Anterior cingulate cortex (tissue), 58 donors: ENCODE measurements around the gene KDM1A.

ENCODE experiments used
- DNase-seq, 58 donors: peaks; one replicate each; lab custom pipeline; 2025; lab: John Stamatoyannopoulos, UW

The KDM1A gene

DNA sequence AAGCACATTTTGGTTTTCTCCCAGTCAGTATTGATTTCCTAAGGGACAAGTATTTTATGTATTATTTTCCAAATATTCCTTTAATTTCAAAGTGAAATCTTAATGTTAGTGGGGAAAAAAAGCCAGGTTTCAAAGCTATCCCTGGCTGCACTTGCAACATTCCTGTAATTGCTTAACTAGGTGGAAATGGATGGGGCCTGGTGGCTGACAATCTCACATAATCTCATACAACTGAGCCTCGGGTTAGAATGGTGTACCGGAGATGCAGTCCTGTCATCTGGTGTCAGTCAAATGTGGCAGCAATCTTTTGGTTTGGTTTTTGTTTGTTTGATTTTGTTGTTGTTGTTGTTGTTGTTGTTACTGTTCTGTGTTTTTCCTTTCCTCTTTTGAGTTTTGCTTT lies 46.1 kb downstream of the KDM1A start:
- DNase-seq, result no peak

DNA sequence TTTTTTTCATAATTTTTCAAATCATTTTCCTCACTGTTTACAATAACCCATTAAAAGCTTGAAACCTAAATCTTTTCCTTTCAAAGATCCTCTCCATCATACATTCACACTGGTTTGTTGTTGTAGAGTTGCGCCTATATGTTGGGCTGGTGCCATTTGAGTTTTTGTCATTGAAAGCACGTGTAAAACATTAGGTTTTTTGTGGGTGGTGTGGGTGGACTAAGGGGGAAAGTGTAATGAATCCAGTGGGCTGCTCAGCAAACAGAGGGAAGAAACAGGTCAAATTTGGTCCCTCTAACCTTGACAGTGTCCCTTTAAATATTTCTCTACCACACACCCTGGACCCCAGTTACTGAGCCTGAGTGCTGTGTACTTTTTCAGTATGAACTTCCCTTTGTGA lies 46.8 kb downstream of the KDM1A start:
- DNase-seq, result no peak

DNA sequence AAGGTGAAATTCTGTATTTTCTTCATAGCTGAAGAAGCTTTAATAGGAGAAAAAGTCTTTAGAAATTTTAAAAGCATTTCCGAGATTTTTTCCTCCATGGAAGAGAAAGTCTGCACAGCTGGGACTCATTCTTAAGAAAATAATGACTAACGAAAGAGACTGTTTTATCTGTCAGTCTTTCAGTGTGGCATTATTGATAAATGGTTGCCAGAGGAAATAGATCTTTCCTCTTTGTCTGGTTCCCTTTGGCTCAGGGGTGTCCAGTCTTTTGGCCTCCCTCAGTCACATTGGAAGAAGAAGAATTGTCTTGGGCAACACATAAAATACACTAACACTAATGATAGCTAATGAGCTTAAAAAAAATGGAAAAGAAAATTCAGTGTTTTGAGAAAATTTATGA lies 49.9 kb downstream of the KDM1A start:
- no peak for DNase-seq

DNA sequence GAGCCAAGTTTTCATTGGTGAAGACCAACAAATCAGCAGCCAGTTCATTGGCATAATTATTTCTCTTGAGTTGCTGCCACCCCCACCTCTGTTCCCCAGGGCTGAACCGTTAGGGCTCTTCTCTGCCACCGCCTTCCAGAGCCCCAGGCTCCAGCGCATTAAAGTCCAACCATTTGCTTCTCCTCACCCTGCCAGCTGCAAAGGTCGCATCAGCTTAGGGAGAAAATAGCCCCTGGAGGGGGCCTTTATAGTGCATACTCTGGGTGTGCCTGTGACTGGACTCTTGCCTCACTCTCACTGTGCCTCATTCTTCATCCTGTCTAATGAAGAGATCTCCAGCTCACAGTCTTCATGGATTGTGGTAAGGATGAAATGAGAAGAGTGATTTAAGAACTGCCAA lies 50.4 kb downstream of the KDM1A start:
- no peak for DNase-seq

DNA sequence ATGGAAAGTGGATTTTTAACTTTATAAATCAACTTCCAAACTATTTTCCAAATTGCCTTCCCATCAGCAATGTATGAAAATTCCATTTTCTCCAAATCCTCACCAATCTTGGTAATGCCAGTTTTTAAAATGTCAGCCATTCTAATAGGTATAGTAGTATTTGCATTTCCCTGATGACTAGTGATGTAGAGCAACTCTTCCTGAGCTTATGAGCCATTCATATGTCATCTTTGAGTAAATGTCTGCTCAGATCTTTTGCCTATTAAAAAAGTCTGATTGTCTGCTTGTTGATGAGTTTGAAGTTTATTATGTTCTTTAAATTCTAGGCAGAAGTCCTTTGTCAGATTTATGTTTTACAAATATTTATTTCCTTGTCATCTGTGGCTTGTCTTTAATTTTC lies 54.7 kb downstream of the KDM1A start:
- no peak for DNase-seq

DNA sequence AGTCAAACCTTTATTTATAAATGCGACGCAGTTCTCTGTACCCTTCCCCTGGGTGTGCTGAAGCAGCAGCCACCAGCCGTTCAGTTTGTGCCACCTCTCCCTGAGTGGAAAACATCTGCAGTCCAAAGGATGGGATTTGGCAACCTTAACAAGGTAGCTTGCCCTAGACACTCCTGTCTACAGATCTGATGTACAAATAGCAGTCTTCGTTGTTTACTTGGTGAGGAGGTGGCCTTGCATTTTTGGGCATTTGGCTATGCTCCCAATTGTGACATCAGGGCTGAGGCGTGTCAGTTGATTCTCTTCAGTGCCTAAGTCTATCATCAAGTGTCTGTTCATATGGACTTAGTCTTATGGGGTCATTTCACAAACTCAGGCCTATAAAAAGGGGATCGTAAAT lies 59.8 kb downstream of the KDM1A start:
- no peak for DNase-seq

DNA sequence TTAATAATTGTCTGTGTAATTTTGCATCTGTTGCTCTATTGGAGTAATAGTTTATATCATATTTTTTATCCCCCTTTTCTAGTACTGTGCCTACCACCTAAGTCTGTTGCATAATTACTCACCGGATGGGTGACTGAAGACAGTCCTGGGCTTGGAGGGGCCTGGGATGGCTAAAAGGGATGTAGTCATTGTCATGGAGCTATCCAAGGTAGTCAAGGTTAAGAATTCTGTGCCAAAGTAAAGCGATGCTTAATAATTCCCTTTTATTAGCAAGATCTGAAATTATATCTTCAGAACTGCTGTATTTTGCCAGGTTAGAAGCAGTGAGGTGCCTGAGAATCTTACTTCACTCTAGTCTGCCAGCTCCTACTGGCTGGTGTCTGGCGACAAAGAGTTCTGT lies 61.6 kb downstream of the KDM1A start:
- no peak for DNase-seq

DNA sequence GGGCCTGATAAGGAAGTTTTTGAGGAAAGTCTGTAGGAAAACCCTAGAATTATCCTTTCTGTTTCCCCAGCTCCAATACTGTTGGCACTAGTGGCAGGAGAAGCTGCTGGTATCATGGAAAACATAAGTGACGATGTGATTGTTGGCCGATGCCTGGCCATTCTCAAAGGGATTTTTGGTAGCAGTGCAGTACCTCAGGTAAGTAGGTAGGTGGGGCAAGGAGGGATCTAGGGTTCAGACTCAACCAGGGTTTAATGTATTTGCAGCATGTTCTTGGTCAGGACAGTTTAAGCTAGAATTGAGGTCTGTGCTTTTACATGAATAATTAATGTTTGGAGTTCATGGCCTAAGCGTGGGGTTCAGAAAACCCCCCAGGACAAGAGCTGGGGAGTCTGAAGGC lies 62.1 kb downstream of the KDM1A start:
- no peak for DNase-seq

DNA sequence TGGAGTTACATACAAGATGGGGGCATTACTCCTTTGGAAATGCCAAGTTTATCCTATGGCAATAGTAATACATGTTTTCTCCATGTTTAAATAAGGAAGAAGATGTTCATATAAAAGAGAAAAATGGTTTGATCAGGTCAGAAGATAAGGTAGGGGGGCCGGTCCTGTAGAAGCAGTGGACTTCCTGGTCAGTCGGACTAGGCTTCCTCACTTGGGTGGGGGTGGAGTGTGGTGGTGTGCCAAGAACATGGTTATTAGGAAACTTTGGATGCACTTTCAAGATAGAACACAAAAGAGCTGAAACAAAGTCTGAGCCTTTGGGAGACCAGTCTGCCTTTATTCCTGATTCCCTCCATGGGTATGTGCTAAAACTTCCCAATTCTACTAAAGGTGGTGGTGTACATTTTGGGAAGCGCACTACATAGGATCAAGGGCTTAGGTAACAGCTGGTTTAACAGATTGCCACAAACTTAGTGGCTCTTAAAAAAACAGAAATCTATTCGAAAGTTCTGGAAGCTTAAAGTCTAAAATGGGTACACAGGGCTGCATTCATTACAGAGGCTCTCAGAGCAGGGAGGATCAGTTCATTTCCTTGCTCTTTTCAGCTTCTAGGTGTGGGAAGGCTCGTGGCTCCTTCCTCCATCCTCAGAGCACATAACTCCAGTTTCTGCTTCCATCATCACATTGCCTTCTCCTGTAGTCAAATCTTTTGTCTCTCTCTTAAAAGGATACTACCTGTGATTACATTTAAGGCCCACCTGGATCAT lies 64.6 kb downstream of the KDM1A start:
- no peak for DNase-seq

DNA sequence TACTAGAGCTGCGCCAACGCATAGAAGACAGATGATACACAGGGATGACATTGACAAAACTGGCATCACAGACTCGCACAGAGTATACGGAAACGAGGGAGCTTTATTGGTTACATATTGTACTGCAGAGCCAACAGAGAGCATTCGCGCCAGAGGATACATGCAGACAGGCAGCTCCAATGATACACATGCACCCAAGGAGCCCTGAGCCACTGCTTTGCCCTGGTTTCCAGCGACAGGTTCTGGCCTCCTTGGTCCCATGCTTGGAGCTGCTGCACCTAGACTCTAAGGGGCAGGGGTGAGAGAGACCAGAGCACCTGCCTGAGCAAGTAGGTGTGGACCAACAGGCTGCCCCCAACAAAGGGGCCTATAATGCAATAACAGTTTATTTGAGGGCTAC lies 65.6 kb downstream of the KDM1A start:
- DNase-seq, result peak in 9 of 58 donors; percentile 7 to 51 (median 18)

DNA sequence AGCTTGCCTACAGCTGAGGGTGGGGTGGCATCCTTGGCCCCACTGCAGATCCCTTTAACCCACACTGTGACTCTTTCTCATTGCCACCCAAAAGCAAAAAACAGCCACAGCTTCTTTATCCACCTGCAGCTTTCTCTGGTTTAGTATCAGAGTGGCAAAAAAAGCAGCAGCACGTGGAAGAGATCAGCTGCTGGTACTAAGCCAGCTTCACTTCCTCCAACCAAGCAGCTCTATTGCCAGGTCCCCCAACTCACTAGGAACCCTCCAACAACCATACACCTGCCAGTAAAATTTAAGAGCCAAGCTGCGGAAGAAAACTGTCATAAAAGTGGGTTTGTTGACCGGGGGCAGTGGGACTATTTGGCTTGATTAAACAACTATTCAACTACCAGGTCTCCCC lies 66.4 kb downstream of the KDM1A start:
- DNase-seq, result no peak

DNA sequence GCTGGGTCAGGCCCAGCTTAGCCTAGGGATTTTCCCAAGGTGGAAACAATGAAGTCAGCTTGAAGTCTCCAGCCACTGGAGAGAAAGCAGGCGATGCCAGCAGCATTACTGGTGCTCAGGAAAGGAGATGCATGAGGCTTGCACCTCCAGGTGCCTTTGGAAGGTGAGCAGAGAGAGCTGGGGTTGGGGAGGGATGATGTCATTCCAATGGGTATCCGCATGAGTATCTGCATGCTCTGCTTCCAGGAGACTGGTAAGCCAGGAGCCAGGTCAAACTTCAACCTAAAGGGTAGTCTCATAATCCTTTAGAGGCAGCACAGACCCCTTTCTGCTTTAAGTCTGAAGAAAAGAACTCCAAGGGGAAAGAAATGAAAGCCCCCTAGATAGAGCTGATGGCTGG lies 68.8 kb downstream of the KDM1A start:
- no peak for DNase-seq

DNA sequence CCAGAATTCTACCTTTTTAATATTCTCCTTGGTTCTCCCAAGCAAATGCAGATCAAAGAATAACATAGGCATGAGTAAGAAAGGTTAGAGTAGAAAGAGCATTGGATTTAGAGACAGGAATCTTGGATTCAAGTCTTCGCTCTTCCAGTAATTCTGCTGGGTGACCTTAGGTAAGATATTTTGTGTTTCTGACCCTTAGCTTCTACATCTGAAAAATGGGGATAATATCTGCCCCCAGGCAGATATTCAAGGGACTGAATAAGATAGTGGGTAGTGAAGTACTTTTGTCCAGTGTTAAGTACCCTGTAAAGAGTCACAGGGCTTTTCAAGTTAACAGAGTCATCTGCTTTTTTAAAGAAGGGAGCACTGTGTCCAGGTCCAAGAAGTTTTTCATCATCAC lies 70.8 kb downstream of the KDM1A start:
- DNase-seq, result no peak

DNA sequence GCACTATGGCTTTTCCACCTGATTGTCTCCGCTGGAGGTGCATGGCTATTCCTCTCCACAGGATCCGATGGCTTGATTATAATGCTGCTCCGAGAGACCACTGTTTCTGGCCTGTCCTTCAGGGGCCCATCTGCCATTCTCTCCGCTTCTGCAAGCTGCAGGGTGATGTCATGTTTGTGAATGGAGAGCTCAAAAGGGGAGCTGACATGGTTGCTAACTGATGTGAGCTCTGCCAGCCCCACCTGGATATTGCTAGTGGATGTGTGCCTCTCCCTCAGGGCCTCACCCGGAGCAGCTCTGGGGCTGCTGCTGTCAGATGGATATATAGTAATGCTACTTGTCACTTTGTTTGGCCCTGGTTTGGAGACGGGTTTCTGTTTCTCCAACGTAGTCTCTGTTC lies 72.3 kb downstream of the KDM1A start:
- no peak for DNase-seq

DNA sequence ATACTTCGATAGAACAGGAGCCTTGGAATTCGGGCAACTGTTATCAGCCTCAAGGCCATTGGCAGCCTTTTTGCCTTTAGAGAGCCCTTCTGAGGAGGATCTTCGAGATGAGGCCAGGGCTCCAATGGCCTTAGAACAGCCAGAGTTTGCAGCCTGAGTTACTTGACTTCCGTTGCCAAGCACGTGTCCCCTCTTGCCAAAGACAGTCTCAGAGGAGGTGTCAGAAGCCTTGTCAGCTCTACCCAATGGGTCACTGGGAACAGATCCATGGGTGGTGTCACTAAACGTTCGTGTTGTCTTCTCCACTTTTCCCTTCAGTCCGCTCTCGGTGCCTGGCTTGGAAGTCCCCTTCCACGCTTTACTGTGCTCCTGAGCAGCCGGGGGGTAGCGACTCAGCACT lies 73.2 kb downstream of the KDM1A start:
- DNase-seq, result no peak

DNA sequence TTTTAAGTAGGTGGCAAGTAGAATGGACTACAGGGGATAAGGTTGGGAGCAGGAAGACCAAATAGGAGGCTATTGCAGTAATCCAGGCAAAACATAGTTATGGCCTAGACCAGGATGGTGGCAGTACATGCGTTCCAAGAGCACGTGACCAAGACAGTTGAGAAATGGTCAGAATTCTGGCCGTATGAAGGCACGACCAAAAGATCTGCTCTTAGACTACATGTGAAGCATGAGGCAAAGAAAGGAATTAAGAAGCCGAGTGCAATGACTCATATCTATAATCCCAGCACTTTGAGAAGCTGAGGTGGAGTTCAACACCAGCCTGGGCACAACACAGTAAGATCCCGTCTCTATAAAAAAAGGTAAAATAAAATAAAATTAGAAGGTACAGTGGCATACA lies 78.0 kb downstream of the KDM1A start:
- DNase-seq, result no peak

DNA sequence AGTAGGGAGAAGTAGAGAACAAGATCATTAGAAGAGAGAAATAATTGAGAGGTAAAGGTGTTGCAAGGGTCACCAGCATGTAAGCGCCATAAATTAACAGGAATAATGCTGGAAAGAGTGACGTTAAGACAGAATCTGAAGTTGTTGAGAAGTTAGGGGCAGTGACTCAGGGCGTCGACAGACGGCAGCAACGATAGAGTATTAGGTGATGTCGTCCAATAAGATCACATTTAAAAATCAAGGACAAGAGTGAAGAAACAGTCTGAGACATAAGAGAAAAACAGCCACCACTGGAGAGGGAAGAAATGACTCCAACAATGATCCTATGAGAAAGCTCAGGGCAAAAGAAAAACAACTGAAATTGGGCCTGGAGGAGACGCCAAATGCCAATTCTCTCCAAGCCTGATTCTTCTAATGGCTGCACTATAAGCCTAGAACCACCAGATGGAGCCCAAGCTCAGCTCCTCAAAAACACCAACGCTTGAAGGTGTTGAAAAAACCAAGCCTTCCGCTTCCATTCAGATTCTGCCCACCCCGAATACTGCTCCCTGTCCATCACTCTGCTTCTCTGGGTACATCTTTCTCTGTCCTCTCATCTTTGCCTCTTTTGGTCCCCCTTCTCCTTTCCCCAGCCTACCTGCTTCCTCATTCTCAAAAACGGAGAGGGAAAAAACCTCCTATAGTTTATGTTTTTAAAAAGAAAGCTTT lies 79.3 kb downstream of the KDM1A start:
- peak in 46 of 58 donors; percentile 5 to 65 (median 30) for DNase-seq

DNA sequence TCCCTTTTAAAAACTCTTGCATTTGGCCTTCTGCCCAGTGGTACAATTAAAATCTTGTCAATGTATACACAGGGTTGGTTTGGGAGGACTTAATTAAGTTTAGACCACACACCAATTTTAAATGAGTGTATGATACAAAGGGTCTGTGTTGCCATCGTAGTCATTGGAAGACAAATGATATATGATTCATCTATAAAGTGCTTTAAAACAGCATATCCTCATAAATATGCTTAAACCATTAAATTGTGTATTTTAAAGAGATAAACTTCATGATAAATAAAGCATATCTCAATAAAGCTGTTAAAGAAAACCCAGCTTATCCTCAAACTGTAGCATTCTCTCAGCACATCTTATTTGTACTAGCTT lies 79.9 kb downstream of the KDM1A start:
- no peak for DNase-seq

DNA sequence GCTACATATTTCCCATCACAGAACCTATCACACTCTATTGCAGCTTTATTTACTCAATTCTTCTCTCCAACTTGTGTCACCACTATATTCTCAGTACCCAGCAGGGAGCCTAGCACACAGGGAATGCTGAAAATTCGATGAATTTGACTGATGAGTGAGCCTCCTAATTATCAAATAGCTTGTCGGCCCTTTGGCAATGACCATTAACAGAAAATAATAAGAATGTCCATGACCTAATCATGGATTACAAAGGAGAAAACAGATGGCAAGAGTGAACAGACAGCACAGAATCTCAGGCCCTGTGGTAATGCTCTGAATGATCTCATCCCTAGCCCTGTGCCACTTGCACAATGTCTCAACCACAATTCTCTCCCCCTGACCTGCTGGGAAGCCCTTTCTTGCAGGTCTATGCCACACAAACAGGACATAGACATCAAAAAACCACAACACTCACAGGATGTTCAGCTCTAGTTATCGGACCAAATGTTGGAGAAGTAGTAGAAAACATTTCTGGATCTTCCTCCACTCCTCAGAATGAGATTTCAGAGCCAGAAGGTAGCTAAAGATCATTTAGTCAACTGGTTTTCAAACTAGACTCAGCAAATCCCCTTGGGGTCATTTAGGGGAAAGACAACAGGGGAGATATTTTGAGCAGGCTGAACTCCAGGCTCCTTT lies 80.9 kb downstream of the KDM1A start:
- peak in 4 of 58 donors; percentile 6 to 36 (median 8) for DNase-seq

DNA sequence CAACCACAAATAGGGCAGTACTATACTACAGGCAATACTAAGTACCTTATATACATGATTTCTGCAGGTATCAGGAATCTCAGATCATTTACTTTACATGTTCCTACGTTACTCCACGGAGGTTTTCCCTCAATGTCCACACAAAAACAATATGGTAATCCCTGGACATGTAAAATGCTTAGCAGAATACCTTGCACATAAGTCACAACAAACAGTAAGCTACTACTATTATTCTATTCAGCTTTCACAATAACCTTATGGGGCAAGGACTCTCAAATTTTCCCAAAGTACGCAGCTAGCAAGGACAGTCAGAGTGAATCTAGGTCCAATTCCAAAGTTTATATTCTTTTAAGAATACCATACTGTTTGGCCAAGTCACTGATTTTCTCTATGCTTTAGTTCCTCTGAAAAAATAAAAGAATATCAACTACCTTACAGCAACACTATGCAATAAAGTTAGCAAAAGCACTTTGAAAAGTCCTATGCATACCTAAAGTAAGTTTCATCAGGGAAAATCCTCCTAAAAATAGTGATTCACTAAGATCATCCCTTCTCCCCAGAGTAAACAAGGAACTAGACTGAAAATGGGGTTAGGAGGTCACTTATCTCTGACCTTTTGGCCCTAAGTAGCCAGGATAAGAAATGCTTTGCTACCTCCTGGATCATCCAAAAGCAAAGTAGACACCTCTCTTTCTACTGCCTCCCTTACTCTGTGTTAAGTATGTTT lies 82.0 kb downstream of the KDM1A start:
- DNase-seq, result no peak

DNA sequence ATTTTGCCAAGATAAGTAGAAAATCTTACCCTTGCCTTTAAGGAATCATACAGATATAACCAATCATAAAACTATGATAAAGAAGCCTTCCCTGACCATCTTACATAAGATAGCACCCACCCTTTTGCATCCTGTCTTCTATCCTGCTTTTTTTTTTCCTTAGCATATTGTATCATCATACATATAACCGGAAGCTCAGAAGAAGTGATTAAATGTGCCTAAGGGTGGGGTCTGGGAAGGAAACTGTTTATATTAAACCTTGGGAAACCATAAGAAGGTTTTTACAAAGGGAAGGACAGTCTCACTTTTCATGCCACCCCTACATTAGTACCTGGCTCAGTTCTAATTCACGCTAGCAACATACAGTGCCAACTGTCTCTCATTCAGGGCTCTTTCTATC lies 82.6 kb downstream of the KDM1A start:
- no peak for DNase-seq
